GM03348 (cell line): Measurements from ENCODE around the gene MTMR3.

ENCODE experiments used
- DNase-seq: peaks from one replicate; pipeline ENCODE4 v3.0.0; 2012; ENCODE audit warnings: low spot score

The MTMR3 gene

GRCh38 chr22:30004101-30004500 lies 121.1 kb downstream of the MTMR3 start:
- no peak for DNase-seq

- DNase-seq, result no peak
These were observed 121.7 kb downstream of the MTMR3 start for GRCh38 chr22:30004694-30005093.

DNA sequence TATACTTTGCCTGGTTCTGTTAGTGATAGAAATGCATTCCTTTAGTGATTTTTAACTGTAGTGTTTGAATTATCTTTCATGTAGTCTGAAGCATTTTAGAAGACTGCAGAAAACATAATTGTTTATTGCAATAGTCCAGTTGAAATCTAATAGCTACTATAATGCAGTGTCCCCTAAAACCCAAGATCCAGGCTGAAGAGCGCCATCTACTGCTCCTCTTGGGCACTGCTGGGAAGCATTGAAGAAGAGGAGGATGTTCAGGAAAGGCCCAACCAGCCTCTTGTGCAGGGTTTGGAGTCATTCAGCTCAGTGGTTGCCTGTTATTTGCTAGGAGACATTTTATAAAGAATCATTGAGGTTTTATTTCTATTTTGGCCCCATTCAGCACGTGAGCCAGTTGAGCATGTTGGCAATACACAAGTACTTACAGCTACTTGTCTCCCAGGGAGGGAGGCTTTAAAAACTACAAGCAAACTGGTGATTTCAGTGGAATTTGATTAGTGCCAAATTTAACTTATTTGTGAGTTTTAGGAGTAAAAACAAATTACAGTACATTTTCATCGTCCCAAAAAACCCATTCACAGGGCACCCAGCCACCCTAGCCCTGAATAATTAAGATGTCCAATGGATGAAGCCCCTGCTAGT lies 122.4 kb downstream of the MTMR3 start:
- DNase-seq, result peak; percentile 81

DNA sequence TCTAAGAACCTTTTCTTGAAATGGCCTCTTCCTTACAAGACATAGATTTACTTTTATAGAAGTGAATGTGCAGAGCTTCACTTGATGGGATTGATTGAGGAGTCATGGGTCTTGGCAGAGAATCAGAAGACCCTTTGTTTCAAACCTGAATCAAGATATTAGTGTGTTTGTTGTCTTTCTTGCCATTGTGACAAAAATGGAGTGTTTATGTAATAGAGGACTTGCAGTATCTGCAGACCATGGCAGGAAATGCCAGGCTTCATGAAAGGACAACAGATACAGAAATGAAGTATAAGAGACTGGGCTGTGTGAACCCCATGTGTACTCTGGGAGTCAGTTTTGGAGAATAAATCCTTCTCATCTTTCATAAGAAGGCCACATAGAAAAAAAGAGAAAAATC lies 124.4 kb downstream of the MTMR3 start:
- DNase-seq, result no peak

- no peak for DNase-seq
These were observed 125.4 kb downstream of the MTMR3 start for GRCh38 chr22:30008401-30008800.

DNA sequence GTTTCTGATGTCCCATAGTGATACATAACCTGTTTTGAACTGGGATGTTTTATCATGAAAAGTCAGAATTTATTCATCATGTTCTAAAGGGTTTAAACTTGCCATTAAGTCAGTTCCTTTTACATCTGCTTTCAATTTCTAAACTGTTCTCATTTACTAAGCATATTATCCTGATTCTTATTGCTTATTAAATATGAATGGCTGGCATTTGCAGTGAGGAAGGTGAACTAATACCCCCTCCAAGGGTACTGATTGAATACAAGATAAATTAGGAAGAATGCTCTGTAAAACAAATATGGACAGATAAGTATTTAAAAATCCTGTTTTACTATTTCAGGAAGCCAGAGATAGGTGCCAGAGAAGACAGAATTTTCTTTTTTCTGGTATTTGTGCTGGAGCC lies 126.5 kb downstream of the MTMR3 start:
- no peak for DNase-seq

- DNase-seq, result no peak
These were observed 127.9 kb downstream of the MTMR3 start for GRCh38 chr22:30010789-30011405.

GRCh38 chr22:30013201-30013600 lies 130.2 kb downstream of the MTMR3 start:
- DNase-seq, result no peak

- no peak for DNase-seq
These were observed 131.3 kb downstream of the MTMR3 start for GRCh38 chr22:30014244-30014643.

DNA sequence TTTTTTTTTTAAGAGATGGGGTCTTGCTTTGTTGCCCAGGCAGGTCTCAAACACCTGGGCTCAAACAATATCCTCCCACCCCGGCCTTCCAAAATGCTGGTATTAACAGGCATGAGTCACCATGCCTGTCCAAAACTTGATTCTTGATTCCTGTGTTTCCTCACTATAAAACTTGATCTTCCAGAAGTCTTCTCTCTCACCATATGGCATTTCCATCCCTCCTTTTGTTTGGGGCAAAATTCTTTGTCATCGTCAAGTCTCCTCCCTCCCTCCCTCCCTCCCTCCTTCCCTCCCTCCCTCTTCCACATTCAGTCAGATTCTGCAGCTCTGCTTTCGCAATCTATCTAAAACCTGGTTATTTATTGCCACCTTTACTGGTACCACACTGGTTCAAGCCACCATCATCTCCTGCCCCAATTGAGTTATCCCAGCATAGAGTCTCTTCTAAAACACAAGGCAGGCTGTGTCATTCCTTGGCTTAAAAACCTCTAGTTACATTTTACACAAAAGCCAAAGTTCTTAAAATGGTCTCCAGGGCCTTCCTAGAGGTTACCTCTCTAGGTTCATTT lies 132.3 kb downstream of the MTMR3 start:
- DNase-seq, result no peak

DNA sequence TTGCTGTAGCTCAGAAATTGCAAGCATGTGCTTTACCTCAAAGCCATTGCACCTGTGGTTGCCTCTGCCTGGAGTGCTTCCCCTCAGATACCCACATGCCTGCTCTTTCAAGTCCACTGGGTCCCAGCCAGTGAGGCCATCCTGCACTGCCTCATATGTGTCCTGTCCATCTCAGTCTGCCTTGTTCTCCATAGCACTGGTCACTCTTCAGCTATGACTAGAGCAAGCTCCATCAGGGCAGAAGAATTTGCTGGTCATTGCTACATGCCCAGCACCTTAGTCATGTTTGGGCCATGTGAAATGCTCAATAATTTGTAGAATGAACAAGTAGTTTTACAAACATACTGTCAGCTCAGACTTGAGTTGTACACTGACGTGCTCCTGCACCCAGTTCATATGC lies 132.9 kb downstream of the MTMR3 start:
- DNase-seq, result peak; percentile 74

DNA sequence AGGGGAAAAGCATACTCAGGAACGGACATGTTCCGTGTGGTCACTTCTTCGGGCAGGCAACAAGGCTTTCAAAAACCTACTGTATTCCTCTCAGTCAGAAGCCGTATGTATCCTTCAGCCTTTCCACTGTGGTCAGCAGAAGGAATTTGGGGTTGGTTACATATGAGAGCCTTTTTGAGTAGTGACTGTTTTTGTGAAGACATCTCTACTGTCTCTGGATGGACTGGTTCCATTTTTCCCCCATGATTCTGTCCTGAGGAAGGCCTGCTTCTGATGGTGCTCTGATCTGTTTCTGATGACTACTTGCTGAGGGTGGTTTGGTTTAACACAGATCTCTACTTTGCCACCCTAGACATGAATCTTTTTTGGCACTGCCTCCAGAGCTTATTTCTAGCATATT lies 133.6 kb downstream of the MTMR3 start:
- DNase-seq, result no peak

DNA sequence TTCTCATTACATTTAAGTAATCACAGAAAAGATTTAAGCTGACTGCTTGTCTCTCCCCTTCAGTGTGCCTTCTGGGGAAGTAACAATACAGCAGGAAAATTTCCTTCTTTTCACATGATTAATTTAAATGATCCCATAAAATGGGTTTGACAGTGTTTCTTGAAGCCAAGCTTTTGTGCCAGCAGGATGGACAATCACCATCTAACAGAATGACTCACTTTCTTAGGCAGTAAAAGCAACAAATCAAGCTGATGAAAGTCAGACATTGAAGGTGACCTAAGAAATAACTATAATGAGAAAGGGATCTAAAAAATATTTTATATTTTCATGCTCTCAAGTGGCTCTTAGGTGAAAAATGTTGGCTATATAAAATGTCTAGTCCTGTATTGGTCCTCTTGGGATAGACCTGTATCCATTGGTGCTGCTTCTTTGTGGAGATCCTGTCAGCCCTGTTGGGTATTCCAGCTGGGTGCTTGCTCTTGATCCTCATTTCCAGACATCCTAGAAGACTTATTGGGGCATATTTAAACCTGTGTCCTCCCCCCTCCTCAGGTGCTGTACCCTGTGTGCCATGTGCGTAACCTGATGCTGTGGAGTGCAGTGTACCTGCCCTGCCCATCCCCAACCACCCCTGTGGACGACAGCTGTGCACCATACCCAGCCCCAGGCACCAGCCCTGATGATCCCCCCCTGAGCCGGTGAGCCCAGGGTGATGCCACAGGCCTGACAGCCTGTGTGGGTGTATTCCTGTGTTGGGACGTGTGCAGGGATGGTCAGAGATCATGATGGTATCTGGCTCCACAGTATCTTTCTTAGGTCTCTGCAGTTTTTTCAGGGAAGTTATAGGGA lies 134.6 kb downstream of the MTMR3 start:
- DNase-seq, result peak; percentile 39

DNA sequence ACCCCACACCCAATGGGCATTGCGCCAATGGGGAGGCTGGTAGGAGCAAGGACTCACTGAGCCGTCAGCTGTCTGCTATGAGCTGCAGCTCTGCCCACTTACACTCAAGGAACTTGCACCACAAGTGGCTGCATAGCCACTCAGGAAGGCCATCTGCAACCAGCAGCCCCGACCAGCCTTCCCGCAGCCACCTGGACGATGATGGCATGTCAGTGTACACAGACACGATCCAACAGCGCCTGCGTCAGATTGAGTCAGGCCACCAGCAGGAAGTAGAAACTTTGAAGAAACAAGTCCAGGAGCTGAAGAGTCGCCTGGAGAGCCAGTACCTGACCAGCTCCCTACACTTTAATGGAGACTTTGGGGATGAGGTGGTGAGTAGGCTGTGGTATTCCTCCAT lies 137.5 kb downstream of the MTMR3 start:
- DNase-seq, result no peak

DNA sequence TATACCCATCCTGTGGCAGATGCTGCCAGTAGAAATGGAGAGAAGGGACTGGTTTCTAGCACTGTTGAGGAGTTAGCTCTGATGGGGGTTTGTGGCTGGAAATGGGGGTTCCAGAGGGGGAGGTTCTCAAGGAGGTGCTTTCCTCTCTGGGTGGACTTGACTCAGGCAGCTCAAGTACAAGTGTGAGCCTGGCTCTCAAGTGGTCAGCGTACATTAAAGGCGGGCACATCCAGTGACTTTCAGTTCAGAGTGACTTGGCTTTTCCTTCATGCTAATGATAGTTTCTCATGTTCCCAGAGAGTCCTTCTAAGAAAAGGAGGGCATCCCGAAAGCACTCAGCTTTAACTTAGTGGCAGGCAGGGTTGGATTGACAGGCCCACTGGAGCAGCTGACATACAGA lies 138.4 kb downstream of the MTMR3 start:
- no peak for DNase-seq

- no peak for DNase-seq
These were observed 139.1 kb downstream of the MTMR3 start for GRCh38 chr22:30021881-30022619.

DNA sequence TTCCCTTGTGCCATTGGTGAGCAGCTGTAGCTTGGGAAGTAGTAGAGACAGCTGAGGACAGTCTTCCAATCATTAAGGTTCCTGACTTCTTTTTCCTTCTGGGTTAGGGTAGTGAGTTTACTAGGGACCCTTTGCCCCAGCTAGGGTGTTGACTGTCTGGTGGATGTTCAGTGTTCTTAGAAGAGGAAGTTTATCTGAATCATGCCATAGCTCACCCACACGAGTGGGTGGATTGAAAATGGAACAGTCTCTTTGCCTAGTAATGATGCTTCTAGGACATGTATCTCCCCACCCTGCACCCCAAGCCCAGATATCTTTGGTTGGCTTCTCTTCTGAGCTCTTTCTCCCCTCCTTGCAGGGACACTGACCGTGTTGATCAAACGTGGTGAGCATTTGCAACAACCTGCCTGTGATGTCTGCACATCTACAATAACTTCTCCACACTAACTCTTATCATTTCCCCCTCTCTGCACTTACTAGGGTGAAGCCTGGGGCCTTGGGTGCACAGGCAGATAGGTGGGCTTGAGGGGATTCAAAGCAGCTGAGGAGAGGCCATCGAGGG lies 140.2 kb downstream of the MTMR3 start:
- no peak for DNase-seq

DNA sequence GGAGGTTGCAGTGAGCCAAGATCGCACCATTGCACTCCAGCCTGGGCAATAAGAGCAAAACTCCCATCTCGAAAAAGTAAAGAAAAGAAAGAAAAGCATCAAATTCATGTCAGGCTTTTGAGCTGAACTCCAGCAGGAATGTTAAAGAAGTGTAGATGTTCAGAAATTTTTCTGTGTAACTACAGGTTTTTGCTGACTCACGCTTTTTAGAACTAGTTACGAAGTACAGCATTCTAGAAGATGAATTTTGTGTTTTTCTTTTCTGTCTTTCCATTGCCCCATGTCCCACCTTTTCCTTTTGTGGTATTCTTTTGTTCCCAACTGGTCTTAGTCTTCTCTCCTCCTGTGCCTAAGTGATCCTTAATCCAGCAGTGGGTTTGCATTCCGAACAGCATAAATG lies 141.3 kb downstream of the MTMR3 start:
- no peak for DNase-seq

GRCh38 chr22:30025221-30025620 lies 142.2 kb downstream of the MTMR3 start:
- no peak for DNase-seq

GRCh38 chr22:30026756-30027155 lies 143.8 kb downstream of the MTMR3 start:
- DNase-seq, result no peak

DNA sequence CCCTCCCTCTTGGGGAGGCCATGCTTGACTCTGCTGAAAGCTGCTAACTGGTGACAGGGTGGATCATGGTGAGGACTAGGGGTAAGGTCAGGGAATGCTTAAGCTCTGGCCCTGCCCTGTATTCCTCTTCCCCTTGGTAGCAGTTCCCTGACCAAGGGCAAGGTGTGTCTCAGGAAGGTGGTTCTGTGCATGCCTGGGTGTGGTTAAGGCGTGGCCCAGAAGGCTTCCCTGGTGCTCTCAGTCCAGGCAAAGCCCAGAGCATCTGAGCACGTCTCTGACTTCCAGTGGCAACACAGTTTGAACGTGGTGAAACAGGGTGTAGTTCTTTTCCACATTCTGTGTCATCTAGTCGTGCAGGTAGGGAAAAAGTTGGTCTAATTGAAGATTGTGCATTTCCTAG lies 144.2 kb downstream of the MTMR3 start:
- no peak for DNase-seq

GRCh38 chr22:30027791-30028190 lies 144.8 kb downstream of the MTMR3 start:
- DNase-seq, result no peak
